Uterus (tissue), 2 donors: ENCODE results near the gene REPS1.

Source experiments
- POLR2A ChIP-seq, 2 donors: fragments of 450-650 bp; IDR thresholded peaks; one replicate each; pipeline ENCODE4 v1.6.1; 2016; ENCODE audit warnings: antibody characterized with exemption in 2 of 2, mild to moderate bottlenecking in 1 of 2, moderate library complexity in 1 of 2
- TF ChIP-seq, protein P1 (sequence below), 4 experiments: fragments of 200-600 bp in 2 of 4; fragments of 450-650 bp in 2 of 4; sonication (generic) in 2 of 4; IDR thresholded peaks; one replicate each; pipeline ENCODE4 v1.5.1; 2016 to 2019; ENCODE audit warnings: antibody characterized with exemption in 4 of 4, mild to moderate bottlenecking in 2 of 4, moderate library complexity in 1 of 4

DNA sequence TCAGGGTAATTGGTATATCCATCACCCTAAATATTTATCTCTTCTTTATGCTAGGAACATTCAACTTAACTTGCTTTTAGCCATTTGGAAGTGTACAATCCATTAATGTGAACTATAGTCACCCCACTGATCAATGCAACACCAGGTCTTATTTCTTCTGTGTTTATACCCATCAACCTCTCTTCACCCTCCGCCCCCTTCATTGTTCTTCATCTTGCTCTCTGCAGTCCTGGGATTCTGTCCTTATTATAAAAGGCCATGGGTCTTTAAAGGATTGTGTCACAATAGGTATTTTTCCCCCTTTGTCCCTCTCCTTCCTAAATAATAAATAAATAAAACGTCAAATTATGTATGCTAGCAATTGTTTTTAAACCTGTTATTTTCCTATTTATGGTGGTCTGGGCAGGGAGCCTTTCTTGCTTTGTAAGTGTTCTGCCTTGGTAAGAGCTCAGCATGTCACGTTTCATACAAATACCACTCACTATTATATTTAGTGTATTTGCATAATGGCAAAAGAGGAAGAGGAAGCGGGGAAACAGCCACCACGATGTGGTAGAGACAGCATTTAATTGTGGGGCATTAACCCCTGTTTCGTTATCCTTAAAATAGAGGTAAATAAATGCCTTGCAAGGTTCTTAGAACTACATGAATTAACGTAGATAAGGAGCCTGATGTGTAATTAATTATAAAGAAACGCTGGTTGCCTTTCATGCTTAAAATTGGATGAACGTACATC lies 42.3 kb upstream of the REPS1 start:
- TF ChIP-seq, protein P1, sequence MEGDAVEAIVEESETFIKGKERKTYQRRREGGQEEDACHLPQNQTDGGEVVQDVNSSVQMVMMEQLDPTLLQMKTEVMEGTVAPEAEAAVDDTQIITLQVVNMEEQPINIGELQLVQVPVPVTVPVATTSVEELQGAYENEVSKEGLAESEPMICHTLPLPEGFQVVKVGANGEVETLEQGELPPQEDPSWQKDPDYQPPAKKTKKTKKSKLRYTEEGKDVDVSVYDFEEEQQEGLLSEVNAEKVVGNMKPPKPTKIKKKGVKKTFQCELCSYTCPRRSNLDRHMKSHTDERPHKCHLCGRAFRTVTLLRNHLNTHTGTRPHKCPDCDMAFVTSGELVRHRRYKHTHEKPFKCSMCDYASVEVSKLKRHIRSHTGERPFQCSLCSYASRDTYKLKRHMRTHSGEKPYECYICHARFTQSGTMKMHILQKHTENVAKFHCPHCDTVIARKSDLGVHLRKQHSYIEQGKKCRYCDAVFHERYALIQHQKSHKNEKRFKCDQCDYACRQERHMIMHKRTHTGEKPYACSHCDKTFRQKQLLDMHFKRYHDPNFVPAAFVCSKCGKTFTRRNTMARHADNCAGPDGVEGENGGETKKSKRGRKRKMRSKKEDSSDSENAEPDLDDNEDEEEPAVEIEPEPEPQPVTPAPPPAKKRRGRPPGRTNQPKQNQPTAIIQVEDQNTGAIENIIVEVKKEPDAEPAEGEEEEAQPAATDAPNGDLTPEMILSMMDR (IDR thresholded peaks at IDR 0.05) = no peak
- no peak for TF ChIP-seq POLR2A (IDR thresholded peaks at IDR 0.05)
